Activated CD4-positive, alpha-beta T cell treated with anti-CD3 and anti-CD28 coated beads, Interleukin-2, Interleukin-6, amounts not matched to agents 100 ng/mL and 50 ng/mL, durations not matched to agents 16 hours and 8 hours (primary cell): Measurements from ENCODE around the gene TMOD4.
"Not testable (repeated sequence)": the region's sequence is repeated elsewhere in the genome, so short reads cannot be mapped to it uniquely, and the experiment has no call there.

Experiments used
- DNase-seq: peaks from one replicate; pipeline ENCODE4 v3.0.0-alpha.2; 2020

TMOD4 gene

DNA sequence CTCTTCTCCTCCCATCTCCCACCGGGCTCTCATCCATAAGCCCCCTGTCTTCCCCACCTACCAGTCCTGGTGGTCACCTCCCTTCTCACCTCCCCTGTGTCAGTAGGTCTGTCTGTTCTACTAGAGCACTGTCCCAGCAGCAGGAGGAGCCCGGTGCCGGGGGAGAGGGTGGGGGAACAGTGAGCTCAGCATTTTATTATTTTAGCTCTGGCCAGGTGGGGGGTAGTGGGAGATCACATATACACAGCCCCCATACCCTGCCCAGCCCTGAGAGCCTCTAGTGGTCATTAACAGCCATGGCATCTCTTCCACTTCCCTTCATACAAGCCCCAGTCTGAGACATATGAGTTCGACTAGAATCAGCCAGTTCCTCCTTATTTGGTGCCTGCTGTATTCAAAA lies at the start of gene TMOD4:
TMOD4 (minus strand) TSS at position 119 of the 400 bp plus-strand sequence. CDS start 1,106 bp downstream, outside the sequence.
- DNase-seq, result no peak

DNA sequence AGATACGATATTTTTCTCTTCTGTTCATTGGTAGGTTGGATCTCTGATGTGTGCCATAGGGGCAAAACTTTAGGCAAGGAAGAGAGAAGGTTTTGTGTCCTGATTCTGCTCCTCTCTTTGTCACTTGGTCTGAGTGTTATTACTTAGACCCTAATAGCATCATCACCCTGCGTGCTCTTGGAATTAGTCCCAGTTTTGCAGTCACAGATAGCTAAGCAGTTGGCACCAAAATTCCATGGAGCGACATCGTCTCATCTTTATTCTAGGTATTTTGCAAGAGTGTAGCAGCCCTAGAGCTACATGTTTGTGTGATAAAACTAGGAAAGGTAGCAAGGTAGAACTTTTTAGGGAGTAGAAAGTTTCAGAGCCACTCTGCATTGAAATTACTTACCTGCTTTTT lies 46.3 kb upstream of the TMOD4 start:
- no peak for DNase-seq

DNA sequence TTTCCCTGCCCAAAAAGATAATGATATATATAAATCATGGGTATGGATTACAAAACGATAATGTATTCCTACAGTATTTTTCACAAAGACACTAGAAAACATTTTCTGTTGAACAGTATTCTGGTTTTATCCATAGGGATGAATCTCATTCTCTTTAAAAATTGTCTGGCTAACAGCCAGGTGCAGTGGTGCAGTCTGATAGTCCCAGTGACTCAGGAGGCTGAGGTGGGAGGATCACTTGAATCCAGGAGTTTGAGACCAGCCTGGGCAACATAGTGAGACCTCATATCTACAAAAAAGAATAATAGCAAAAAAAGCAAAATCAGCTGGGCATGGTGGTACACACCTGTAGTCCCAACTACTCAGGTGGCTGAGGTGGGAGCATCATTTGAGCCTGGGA lies 45.8 kb upstream of the TMOD4 start:
- no peak for DNase-seq

DNA sequence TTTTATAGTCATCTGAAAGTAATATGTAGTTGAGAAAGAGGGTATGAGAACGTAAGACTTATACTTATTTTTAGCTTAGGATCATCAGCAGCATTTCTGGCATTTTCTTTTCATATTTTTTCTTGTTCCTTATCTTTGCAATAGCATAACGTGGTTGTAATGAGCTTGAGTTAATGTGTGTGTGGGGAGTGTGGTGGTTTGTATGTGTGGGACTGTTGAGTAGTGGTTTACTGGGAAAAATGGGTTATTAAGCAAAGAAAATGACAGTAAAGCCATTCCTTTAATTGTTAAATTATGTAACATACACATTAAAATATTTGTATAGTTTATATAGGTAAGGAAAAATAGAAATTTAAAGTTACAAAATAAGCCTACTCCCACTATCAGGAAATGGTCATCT lies 37.8 kb upstream of the TMOD4 start:
- no peak for DNase-seq

DNA sequence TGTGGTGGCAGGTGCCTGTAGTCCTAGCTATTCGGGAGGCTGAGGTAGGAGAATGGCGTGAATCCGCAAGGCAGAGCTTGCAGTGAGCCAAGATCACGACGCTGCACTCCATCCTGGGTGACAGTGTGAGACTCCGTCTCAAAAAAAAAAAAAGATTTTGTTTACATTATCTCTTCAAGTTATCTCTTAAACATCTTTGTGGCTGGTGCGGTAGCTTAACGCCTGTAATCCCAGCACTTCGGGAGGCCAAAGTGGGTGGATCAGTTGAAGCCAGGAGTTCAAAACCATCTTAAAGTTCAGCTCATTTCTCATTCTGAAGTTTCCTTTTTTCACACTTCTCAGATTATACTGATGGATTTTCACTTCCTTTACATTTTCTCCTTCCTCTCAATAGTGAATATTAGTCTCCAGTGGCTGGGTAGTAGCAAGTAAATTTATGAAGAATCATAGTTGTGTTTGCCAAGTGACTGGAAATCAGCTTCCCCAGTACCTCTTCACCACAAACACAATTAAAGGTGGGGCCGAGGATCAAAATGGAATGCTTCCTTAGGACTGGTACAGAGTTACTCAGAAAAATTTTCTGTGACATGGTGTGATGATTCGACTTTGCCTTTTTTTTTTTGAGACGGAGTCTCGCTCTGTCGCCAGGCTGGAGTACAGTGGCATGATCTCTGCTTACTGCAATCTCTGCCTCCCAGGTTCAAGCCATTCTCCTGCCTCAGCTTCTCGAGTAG lies 36.4 kb upstream of the TMOD4 start:
- peak; percentile 23 for DNase-seq

DNA sequence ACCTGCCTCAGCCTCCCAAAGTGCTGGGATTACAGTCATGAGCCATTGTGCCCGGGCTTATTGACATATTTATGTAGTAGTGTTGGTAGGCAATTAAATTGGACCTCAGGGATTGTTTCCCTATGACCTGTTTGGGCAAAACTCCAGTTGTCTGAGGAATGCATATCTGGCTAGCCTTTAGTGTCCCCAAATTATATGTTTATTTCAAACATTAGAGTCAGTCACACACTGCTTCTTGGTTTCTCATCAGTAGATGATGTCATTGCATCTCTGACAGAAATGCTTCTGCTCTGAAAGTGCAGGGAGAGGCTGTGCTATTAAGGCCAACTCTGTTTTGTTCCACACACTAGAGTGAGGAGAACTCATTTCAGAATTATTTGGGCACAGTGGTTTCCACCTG lies 35.0 kb upstream of the TMOD4 start:
- DNase-seq, result no peak

DNA sequence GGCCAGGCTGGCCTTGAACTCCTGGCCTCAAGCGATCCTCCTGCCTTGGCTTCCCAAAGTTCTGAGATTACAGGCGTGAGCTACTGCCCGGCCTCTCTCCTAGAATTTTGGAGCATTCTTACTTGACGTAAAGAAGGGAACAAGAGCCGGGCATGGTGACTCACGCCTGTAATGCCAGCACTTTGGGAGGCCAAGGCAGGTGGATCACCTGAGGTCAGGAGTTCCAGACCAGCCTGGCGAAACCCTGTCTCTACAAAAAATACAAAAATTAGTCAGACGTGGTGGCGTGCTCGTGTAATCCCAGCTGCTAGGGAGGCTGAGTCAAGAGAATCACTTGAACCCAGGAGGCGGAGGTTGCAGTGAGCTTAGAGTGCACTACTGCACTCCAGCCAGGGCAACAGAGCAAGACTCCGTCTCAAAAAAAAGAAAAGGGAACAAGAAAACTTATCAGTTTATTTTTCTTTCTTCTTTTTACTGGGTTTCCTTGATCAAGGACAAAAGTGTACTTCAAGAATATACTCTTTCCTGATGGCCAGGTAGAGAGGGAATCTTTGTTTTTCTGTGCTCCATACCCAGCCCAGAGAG lies 29.7 kb upstream of the TMOD4 start:
- DNase-seq, result not testable (repeated sequence)

DNA sequence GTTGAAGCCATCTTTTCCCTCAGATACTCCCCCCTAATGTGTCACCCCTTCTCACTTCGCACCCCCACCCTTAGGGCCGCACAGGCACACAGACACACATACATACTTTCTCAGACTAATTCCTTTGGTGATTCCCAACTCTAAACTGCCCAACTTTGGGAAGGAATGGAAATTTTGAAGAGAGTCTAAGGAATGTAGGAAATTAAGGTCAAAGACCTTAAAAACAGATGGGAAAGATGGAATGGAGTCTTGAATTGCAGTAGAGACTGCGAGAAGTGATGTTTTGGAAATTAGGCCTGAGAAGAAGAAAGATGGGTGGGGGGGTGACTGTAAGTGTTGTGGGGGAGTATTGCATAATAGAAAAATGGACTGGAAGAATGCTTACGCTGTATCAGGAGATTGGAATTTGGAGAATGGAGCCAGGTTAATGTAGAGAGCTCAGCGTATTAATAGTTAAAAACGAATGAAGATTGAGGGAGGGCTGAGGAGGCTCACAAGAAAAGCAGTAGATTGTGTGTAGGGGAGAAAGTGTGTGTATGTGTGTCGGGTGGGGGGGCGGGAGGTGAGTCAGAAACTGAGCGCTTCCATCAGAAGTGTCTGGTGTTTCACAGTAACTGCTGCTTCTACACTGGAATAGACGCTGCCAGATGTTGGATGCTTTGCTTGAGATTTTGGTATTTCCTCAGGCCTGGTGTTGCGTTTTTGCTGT lies 24.2 kb upstream of the TMOD4 start:
- DNase-seq, result peak; percentile 40

DNA sequence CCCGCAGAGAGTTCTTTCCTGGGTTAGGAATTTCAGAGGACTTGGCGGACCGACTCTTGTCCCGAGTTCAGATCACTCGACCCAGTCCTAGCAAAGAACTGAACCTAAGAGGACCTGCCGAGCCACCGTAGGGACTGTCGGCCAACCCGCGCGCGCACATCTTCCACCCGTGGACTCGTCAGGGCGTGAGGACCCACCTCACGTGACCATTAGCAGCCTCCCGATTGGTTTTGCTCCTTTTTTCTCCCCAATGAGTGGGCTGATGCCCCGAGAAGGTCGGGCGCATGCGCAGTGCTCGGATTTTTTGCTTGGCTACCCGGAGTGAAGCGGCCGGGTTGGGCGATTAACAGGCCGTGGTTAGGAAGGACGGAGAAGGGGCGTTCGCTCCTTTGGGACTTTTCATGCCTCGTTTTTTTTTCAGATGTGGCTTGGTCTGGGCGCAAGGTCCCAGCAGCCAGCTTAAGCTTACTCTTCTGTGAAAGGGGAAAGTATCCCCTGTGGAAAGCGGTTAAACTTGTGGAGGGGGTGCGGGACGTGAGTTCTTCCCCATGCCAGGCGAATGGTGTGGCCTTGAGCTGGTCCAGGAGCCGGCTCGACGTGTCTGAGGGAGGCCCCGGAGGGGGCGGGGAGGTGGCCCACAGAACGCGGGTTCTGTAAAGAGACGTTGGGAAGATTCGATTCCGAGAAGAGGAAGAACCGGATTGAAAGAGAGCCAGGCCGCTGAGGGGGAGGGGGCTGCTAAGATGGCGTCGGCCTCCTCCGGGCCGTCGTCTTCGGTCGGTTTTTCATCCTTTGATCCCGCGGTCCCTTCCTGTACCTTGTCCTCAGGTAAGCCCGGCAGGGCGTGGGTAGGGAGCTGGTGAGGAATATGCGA lies 22.7 kb upstream of the TMOD4 start, which contains the start of gene PIP5K1A:
PIP5K1A (plus strand) TSS at position 299 of the 874 bp plus-strand sequence; CDS start at position 744, 445 bp downstream.
- peak; percentile 99 for DNase-seq

DNA sequence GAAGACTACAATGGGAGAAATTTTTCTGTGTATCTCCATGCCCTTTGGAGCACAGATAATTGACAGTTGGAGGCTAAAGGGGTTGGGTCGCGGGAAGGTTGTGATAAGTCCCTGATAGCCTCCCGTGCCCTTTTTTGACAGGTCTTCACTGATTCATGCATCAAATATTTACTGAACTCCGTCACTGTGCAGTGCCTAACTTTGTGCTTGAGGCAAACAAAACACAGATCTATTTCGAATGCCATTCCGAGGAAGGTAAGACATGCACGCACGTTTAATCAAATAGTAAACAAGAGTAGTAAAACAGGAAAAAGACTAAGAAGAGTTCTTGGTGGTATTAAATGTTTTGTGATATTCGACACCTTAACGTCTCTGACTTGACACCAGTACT lies 22.1 kb upstream of the TMOD4 start:
- no peak for DNase-seq

DNA sequence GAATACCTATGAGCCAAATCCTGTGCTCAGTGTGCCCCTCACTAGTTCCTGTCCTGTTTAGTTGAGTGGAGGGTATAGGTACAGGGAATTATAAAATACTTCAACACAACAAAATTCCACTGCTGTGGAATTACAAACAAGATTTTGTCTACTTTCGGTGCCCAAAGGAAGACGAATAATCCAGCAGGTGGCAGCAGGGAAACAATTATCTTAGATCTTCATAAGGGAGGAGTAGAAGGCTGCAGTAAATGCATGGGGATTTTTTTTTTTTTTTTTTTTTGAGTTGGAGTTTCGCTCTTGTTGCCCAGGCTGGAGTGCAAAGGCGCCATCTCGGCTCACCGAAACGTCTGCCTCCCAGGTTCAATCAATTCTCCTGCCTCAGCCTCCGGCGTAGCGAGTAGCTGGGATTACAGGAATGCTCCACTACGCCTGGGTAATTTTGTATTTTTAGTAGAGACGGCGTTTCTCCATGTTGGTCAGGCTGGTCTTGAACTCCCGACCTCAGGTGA lies 20.6 kb upstream of the TMOD4 start:
- DNase-seq, result peak; percentile 74

DNA sequence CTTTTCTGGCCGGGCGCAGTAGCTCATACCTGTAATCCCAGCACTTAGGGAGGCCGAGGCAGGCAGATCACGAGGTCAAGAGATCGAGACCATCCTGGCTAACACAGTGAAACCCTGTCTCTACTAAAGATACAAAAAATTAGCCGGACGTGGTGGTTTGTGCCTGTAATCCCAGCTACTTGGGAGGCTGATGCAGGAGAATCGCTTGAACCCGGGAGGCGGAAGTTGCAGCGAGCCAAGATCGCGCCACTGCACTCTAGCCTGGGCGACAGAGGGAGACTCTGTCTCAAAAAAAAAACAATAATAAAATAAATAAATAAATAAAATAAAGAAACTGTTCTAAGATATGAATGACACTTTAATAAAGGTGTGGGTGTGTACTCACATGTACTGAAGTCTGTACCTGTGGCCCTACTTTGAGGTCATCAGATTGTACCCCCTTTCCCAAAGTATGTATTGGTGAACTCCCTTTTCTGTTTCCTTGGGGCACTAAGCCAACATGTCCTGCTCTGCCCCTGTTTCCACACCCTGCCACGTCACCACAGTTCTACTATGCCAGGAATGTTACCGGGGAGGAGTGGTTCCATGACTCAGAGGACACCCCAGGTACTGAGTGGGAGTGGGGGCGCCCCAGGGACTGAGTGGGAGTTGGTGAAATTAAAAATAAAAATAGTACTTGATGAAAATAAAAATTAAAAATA lies 19.3 kb upstream of the TMOD4 start:
- DNase-seq, result not testable (repeated sequence)

DNA sequence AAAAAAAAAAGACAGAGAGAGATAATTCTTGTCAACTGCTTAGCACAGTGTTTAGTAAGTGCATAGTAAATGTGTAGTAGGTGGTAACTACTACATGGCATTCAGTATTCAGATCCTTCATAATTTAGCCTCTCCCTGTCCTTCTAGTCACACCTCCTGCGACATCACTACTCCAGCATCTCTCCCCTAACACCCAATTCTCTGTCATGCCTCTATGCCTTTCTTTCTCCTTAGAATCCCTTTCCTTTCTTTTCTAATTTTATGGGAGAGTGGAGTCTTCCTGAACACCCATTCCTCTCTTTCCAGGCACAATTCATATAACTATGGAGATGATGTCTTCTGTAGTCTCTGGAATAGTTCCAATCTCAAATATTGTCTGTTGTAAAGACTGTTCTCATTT lies 18.1 kb upstream of the TMOD4 start:
- DNase-seq, result no peak

DNA sequence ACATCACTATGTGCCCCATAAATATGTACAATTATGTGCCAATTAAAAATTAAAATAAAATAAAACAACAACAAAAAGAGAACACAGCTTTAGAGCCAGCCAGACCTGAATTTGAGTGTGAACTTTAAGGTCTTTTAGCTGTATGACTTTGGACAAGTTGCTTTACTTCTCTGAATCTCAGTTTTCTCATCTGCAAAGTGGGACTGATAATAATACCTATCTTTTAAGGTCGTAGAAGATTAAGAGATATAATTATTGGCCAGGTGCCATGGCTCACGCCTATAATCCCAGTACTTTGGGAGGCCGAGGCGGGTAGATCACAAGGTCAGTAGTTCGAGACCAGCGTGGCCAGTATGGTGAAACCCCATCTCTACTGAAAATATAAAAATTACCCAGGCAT lies 17.5 kb upstream of the TMOD4 start:
- DNase-seq, result no peak

DNA sequence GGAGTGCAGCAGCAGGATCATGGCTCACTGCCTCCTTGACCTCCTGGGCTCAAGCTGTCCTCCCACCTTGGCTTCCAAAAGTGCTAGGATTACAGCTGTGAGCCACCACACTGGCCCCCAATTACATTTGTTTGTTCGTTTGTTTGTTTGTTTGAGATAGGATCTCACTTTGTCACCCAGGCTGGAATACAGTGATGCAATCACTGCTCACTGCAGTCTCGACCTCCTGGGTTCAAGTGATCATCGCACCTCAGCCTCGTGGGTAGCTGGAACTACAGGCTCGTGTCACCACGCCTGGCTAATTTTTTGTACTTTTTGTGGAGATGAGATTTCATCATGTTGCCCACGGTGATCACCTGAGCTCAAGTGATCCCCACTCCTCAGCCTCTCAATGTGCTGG lies 16.3 kb upstream of the TMOD4 start:
- DNase-seq, result no peak

DNA sequence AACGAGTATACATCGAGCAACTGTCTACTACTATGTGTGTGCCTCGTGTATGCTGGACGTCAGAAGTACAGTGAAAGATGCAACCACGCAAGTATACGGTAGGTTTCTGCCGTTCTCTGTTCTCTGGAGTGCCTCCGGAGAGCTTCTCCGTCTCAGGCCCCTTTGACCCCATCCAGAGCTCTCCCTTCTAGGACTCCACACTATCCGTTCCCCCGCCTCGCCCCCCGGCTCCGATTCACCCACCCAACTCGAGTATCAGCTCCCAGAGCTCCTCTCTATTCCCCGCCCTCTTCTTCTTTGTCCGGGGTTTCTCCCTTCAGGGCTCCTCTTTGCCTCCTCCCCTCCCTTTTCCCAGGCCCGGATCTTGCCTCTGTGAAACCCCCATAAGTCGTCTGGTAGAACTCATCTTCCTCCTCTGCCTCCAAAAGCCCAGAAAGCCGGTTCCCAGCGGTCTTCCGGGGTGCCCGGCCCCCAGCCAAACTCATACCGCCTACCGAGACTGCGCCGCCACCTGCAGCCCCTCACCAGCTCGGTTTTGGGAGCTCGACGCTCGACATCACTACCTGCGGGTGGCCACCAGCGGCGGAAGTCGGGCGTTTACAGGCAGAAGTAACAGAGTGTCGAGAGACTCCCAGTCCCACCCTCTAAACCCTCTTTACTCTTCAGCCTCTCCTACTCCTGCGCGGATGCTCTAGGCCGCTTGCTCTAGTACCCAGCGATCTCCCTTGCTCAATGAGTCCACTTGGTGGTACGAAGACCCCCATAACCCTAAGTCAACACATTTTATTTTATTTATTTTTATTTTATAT lies 14.1 kb upstream of the TMOD4 start, which contains the start of gene VPS72:
VPS72 (minus strand) TSS at position 561 of the 809 bp plus-strand sequence; CDS start at position 485, 76 bp downstream.
- DNase-seq, result peak; percentile 92

DNA sequence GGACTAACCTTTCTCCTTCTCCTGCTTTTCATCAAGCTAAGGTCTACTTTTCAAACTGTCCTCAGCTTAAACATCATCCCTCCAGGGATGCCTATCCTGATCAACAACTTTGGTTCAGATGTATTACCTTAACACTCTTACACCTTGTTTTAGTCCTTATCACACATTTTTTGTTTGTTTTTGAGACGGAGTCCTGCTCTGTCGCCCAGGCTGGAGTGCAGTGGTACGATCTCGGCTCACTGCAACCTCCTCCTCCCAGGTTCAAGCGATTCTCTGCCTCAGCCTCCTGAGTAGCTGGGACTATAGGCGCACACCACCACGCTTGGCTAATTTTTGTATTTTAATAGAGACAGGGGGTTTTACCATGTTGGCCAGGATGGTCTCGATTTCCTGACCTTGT lies 12.9 kb upstream of the TMOD4 start:
- DNase-seq, result not testable (repeated sequence)

DNA sequence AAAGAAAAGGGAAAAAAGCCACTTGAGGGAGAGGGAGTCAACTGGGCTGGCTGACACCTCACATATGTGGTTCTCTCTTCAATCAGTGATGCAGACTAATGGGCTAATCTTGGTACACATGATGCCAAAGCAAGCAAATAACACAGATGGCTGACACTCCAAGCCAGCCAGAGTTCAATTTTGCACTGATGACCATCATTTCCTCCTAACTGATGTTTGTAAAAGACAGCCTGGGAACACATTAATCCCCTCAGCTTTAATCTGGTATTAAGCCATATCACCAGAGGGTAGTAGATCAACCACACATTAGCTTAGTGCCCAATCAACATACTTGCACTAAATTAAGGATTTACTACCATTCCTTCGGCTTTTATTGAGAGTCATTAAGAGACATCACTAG lies 11.4 kb upstream of the TMOD4 start:
- DNase-seq, result no peak

DNA sequence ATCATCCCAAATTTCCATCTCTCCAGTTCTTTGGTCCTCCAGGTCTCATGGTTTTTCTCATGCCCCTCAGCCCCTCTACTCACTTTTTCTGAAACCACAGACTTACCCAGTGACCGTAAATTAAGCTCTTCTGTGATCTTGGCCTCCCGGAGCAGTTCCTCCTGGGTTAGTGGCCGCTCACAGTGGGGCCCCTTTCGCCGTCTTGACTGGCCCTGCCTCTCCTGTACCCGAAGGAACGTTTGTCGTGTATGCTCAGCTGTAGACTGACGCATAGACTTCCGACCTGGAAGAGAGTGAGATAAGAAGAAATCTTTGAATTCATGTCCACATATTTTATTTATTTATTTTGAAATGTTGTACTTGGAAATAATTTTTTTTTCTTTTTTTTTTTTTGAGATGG lies 8.4 kb upstream of the TMOD4 start:
- no peak for DNase-seq

DNA sequence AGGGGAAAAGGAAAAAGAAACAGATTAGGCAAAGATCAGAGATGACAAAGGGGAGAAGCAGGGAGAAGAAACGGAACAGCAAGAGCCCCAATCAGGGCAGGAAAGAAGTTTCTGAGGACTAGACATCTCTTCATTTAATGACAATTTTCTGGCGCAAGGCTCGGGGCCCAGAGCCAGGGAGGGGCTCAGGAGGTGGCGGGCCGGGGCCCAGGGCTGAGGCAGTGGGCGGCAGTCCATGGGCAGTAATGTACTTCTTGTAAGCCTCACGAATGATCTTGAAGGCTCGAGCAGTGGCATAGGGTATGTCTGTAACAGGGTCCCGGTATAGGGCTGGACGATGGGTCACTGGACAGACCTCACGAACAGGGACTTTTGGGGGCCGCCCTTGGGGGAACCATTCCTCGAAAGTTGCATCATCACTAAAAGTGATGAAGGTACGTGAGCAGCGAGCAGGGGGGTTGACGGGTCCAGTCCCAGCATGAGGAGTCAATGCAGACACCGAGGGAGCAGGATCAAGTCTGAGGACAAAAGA lies 799 bp upstream of the TMOD4 start:
- no peak for DNase-seq
